Measurements from ENCODE around the gene PHF2. TPM values are rescaled to one million over a fixed set of nuclear protein-coding genes. Genes with fewer than 3 reads are reported as not detected.

PHF2 gene
- total and polyA plus RNA-seq, 9 of the 15 experiments (the other 6 are each of a cell fraction or from before 2014, with no cell fraction given): 0.37 to 14.4 (median 8.1) TPM

DNA sequence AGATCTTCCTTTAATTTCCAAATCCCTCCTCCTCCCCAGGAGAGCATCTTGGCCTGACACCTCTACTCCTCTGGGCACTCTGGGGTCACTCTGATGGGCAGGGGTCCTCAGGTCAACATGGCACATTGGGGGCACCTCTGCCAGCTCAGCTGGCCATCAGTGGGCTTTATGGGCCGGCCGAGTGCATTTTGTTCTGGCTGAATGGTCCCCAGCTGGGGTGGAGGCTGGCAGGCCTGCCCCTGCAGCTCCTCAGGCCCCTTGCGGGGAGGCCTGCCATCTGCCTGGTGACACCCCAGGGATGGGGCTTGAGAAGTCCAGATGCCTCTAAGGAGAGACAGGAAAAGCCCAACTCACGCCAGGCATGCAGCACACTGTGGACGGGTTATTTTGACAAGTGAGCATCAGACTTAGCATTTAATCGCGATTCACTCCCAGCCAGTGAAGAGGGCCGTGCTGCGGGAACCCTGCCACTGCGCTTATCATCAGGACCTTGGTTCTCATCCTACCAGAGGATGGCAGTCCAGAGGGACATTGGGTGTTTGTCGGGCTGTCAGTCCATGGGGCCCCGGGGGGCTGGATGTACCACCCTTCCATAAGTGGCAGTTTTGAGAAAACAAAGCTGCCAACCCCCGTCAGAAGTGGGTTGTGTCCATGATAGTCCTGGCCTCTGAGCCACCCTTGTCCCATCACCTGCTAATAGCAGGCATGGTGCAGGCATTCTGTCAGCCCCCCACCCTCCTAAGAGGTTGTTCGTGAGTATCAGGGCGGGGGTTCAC is 21.7 kb downstream of the PHF2 start:
- CTCF ChIA-PET (ENCODE audit: low intra/inter-chr PET ratio): no interaction called here
- Histone ChIP-seq H3K4me3 (no peak overlapping the region), H4K20me1 (replicated peaks; ENCODE audit: control insufficient read depth, insufficient read depth, low read length) (peaks cover 17% of the 10 kb centered on the region; the same call in 1 of the 2 replicates), H3K9me3 (replicated peaks; ENCODE audit: control insufficient read depth, insufficient read depth, low read depth, low read length) (no peaks in the 10 kb centered on the region), H3K79me2 (ENCODE audit: control insufficient read depth, insufficient read depth, low read length) (peaks cover 19% of the 10 kb centered on the region), H3K27ac (ENCODE audit: extremely low read depth, low read depth, low read length) (no peak overlapping the region), H3K9ac (ENCODE audit: insufficient read depth in 1 of 2, low read depth in 2 of 2, low read length in 2 of 2) (no peak overlapping the region), H2AFZ (ENCODE audit: low read depth, low read length) (no peak overlapping the region), H3K4me2 (ENCODE audit: insufficient read depth, low read length) (no peak overlapping the region), H3K9me1 (ENCODE audit: control insufficient read depth, insufficient read depth, low read length) (no peaks in the 10 kb centered on the region), H3K36me3 (ENCODE audit: control insufficient read depth, insufficient read depth, low read length) (no peaks in the 10 kb centered on the region), H3K4me1 (replicated peaks in 1 of 2; ENCODE audit: control insufficient read depth in 2 of 2, insufficient read depth in 2 of 2, low read length in 2 of 2) (peaks cover 24% of the 10 kb centered on the region in 2 experiments), H3K27me3 (ENCODE audit: control insufficient read depth in 2 of 2, insufficient read depth in 2 of 2, low read length in 2 of 2) (no peaks in the 10 kb centered on the region)
- POLR2A ChIA-PET: no interaction called here
- DNase-seq (ENCODE audit: extremely low read depth in 1 of 4, low spot score in 3 of 4) (no peak), FAIRE-seq (no peak), ATAC-seq (no peak)
- in situ Hi-C loops (cut with MboI): no loop called here
- intact Hi-C loops (cut with micrococcal nuclease): no loop called here
- WGBS (ENCODE audit: insufficient coverage, low coverage, missing lambda C conversion rate): 75% methylated on average over 13 of the region's 15 CpGs
- TF ChIP-seq BHLHE40 (IDR thresholded peaks at IDR 0.05; ENCODE audit: low read length) (no peak), KLF13 (tag; IDR thresholded peaks at IDR 0.05; ENCODE audit: borderline replicate concordance, low read depth) (no peak)
- no TSS peak for BruUV-seq (replicated peaks)

DNA sequence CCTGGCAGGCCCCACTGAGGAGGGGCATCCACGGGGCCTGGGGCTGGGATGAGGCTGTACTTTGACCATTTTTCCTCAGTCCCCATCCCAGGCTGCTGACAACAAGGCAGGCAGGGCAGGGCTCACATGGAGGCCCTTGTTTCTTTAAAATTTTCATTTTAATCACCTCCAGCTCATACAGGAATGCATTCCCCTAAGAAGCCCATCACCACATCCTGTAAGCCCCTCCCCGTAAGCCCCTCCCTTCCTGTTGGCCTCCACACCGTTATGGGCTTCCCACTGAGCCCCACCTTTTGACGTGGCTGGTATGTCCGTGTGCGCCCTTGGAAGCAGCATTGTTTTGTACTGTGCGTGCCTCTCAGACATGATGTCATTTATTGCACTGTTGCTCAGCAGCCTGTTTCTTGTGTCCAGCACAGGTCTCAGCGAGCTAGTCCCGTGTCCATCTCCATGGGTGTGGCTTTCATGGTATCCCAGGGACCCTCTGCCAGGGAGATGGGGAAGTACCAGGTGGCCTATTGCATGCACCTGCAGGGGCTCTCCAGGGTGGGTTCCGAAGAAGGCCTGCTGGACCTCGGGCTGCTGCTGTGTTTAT is 22.4 kb downstream of the PHF2 start:
- no peaks in the 10 kb centered on the region for H3K9me3 ChIP-seq (replicated peaks; ENCODE audit: control insufficient read depth, insufficient read depth, low read depth, low read length)
- TF ChIP-seq HNRNPLL (IDR thresholded peaks at IDR 0.05; ENCODE audit: low read depth, low read length, poor library complexity, severe bottlenecking) (no peak), ZC3H8 (IDR thresholded peaks at IDR 0.05) (no peak), ZNF24 (IDR thresholded peaks at IDR 0.05) (no peak), ZNF274 (IDR thresholded peaks at IDR 0.05; ENCODE audit: borderline replicate concordance, low read depth, low read length) (no peak), ZKSCAN3 (CRISPR knock-in tag; IDR thresholded peaks at IDR 0.05) (no peak), IRF9 (tag; IDR thresholded peaks at IDR 0.05) (no peak), SMARCE1 (IDR thresholded peaks at IDR 0.05) (no peak), E4F1 (CRISPR knock-in tag; IDR thresholded peaks at IDR 0.05; ENCODE audit: borderline replicate concordance) (no peak), STAT5A (IDR thresholded peaks at IDR 0.05; ENCODE audit: borderline replicate concordance, low read length) (no peak), ZFP30 (CRISPR knock-in tag; IDR thresholded peaks at IDR 0.05; ENCODE audit: borderline replicate concordance) (no peak), GABPB1 (CRISPR knock-in tag; IDR thresholded peaks at IDR 0.05) (no peak)

More for the DNA sequence above, 22.4 kb downstream of the PHF2 start:
- Histone ChIP-seq H3K27me3 (ENCODE audit: control insufficient read depth in 2 of 2, insufficient read depth in 2 of 2, low read length in 2 of 2) (no peaks in the 10 kb centered on the region), H2AFZ (ENCODE audit: low read depth, low read length) (no peak overlapping the region), H3K9me1 (ENCODE audit: control insufficient read depth, insufficient read depth, low read length) (no peaks in the 10 kb centered on the region), H3K27ac (ENCODE audit: extremely low read depth, low read depth, low read length) (no peak overlapping the region), H4K20me1 (replicated peaks; ENCODE audit: control insufficient read depth, insufficient read depth, low read length) (peaks cover 17% of the 10 kb centered on the region; the same call in 1 of the 2 replicates), H3K4me2 (ENCODE audit: insufficient read depth, low read length) (no peak overlapping the region), H3K9ac (ENCODE audit: insufficient read depth in 1 of 2, low read depth in 2 of 2, low read length in 2 of 2) (no peak overlapping the region), H3K4me3 (no peak overlapping the region), H3K4me1 (replicated peaks in 1 of 2; ENCODE audit: control insufficient read depth in 2 of 2, insufficient read depth in 2 of 2, low read length in 2 of 2) (peaks cover 20 to 24% of the 10 kb centered on the region in 2 experiments), H3K79me2 (ENCODE audit: control insufficient read depth, insufficient read depth, low read length) (peaks cover 15% of the 10 kb centered on the region; the same call in 2 of the 3 replicates), H3K36me3 (ENCODE audit: control insufficient read depth, insufficient read depth, low read length) (no peaks in the 10 kb centered on the region)
- ChIA-PET POLR2A (no interaction called here), CTCF (ENCODE audit: low intra/inter-chr PET ratio) (no interaction called here)
- no peak for DNase-seq (ENCODE audit: extremely low read depth in 1 of 4, low spot score in 3 of 4)
- no peak for ATAC-seq
- in situ Hi-C loops (cut with MboI) (no loop called here), intact Hi-C loops (cut with micrococcal nuclease) (no loop called here)
- no peak for FAIRE-seq
- BruUV-seq (replicated peaks): no TSS peak
- 47% methylated on average over 11 of the region's 11 CpGs for WGBS (ENCODE audit: insufficient coverage, low coverage, missing lambda C conversion rate)
